ENCODE measurements around the gene CASQ1. TPM values are rescaled to one million over a fixed set of nuclear protein-coding genes. Genes with fewer than 3 reads are reported as not detected.

CASQ1 gene
- total and polyA plus RNA-seq, 9 of the 15 experiments (the other 6 are each of a cell fraction or from before 2014, with no cell fraction given): not detected

DNA sequence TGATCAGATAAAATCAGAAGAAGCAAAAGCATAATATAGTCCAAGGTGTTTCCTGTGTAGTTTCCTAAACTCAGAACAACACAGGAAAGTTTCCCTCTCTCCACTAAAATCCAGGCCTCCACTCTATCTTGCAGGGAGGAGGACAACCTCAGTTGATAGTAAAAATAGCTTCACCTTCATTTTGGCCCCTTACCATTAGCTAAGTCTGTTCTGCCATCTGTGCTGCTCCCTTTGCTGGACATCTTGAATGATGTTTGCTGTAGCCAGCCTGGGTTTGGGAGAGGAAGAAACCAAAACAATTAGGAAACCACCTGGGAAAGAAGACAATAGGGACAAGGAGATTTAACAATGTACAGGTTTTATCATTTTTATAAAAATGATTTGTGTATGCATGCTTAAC lies 53.4 kb downstream of the CASQ1 start:
- TF ChIP-seq ZNF143 (CRISPR knock-in tag; IDR thresholded peaks at IDR 0.05) (no peak), POLR2H (tag; IDR thresholded peaks at IDR 0.05; ENCODE audit: low read depth) (no peak), ZBTB8A (IDR thresholded peaks at IDR 0.05; ENCODE audit: partially characterized antibody) (no peak), ETV1 (tag; conservative IDR thresholded peaks at IDR 0.05; ENCODE audit: low read depth) (no peak), NR3C1 (CRISPR knock-in tag; IDR thresholded peaks at IDR 0.05) (no peak), PTBP1 (IDR thresholded peaks at IDR 0.05; ENCODE audit: low read depth, low read length) (no peak), ZNF586 (CRISPR knock-in tag; conservative IDR thresholded peaks at IDR 0.05) (no peak), NUFIP1 (IDR thresholded peaks at IDR 0.05; ENCODE audit: partially characterized antibody) (no peak), ZSCAN29 (IDR thresholded peaks at IDR 0.05) (no peak), ATF6 (CRISPR knock-in tag; IDR thresholded peaks at IDR 0.05) (no peak), GABPA (tag; conservative IDR thresholded peaks at IDR 0.05; ENCODE audit: low read depth) (no peak)
- TF ChIP-seq, protein P1, sequence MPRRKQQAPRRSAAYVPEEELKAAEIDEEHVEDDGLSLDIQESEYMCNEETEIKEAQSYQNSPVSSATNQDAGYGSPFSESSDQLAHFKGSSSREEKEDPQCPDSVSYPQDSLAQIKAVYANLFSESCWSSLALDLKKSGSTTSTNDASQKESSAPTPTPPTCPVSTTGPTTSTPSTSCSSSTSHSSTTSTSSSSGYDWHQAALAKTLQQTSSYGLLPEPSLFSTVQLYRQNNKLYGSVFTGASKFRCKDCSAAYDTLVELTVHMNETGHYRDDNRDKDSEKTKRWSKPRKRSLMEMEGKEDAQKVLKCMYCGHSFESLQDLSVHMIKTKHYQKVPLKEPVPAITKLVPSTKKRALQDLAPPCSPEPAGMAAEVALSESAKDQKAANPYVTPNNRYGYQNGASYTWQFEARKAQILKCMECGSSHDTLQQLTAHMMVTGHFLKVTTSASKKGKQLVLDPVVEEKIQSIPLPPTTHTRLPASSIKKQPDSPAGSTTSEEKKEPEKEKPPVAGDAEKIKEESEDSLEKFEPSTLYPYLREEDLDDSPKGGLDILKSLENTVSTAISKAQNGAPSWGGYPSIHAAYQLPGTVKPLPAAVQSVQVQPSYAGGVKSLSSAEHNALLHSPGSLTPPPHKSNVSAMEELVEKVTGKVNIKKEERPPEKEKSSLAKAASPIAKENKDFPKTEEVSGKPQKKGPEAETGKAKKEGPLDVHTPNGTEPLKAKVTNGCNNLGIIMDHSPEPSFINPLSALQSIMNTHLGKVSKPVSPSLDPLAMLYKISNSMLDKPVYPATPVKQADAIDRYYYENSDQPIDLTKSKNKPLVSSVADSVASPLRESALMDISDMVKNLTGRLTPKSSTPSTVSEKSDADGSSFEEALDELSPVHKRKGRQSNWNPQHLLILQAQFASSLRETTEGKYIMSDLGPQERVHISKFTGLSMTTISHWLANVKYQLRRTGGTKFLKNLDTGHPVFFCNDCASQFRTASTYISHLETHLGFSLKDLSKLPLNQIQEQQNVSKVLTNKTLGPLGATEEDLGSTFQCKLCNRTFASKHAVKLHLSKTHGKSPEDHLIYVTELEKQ (CRISPR knock-in tag; IDR thresholded peaks at IDR 0.05): no peak
- TF ChIP-seq, protein P2, sequence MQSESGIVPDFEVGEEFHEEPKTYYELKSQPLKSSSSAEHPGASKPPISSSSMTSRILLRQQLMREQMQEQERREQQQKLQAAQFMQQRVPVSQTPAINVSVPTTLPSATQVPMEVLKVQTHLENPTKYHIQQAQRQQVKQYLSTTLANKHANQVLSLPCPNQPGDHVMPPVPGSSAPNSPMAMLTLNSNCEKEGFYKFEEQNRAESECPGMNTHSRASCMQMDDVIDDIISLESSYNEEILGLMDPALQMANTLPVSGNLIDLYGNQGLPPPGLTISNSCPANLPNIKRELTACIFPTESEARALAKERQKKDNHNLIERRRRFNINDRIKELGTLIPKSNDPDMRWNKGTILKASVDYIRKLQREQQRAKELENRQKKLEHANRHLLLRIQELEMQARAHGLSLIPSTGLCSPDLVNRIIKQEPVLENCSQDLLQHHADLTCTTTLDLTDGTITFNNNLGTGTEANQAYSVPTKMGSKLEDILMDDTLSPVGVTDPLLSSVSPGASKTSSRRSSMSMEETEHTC (IDR thresholded peaks at IDR 0.05): no peak
- TF ChIP-seq, protein P3, sequence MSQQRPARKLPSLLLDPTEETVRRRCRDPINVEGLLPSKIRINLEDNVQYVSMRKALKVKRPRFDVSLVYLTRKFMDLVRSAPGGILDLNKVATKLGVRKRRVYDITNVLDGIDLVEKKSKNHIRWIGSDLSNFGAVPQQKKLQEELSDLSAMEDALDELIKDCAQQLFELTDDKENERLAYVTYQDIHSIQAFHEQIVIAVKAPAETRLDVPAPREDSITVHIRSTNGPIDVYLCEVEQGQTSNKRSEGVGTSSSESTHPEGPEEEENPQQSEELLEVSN (IDR thresholded peaks at IDR 0.05; ENCODE audit: borderline replicate concordance in 1 of 2, extremely low read depth in 1 of 2, insufficient read depth in 1 of 2, insufficient read length in 1 of 2, low read depth in 1 of 2, low read length in 1 of 2, poor library complexity in 1 of 2, severe bottlenecking in 1 of 2): no peak
- no peaks in the 10 kb centered on the region for H3K27me3 ChIP-seq (ENCODE audit: control insufficient read depth in 2 of 2, insufficient read depth in 2 of 2, low read length in 2 of 2)
- peaks cover 57% of the 10 kb centered on the region for H3K36me3 ChIP-seq (ENCODE audit: control insufficient read depth, insufficient read depth, low read length)
- no peak for FAIRE-seq
- H3K4me1 ChIP-seq (replicated peaks in 1 of 2; ENCODE audit: control insufficient read depth in 2 of 2, insufficient read depth in 2 of 2, low read length in 2 of 2): peaks cover 0 to 3% of the 10 kb centered on the region in 2 experiments; a peak in 1 of 5 replicates
- no peak overlapping the region for H2AFZ ChIP-seq (ENCODE audit: low read depth, low read length)
- H3K27ac ChIP-seq (ENCODE audit: extremely low read depth, low read depth, low read length): no peak overlapping the region
- DNase-seq (ENCODE audit: extremely low read depth in 1 of 4, low spot score in 3 of 4): no peak
- in situ Hi-C loops (cut with MboI): no loop called here
- CTCF ChIA-PET (ENCODE audit: low intra/inter-chr PET ratio): no interaction called here
- POLR2A ChIA-PET: interaction anchor here (0.6 to 1.3 kb wide), 6 partner anchors 9 to 101 kb away, joined by 3 to 4 read pairs (median 3); no protein-coding TSS in a partner anchor
- H3K9ac ChIP-seq (ENCODE audit: insufficient read depth in 1 of 2, low read depth in 2 of 2, low read length in 2 of 2): no peak overlapping the region
- H3K9me3 ChIP-seq (replicated peaks; ENCODE audit: control insufficient read depth, insufficient read depth, low read depth, low read length): no peaks in the 10 kb centered on the region
- intact Hi-C loops (cut with micrococcal nuclease): no loop called here
- no peaks in the 10 kb centered on the region for H3K9me1 ChIP-seq (ENCODE audit: control insufficient read depth, insufficient read depth, low read length)
- H3K79me2 ChIP-seq (ENCODE audit: control insufficient read depth, insufficient read depth, low read length): peaks cover 37% of the 10 kb centered on the region
- ATAC-seq: no peak
- BruUV-seq (replicated peaks): no TSS peak
- no peak overlapping the region for H3K4me3 ChIP-seq
- no peak overlapping the region for H3K4me2 ChIP-seq (ENCODE audit: insufficient read depth, low read length)
- peaks cover 8% of the 10 kb centered on the region; the same call in 1 of the 2 replicates for H4K20me1 ChIP-seq (replicated peaks; ENCODE audit: control insufficient read depth, insufficient read depth, low read length)

Data from K562 (cell line).